Measurements from ENCODE around the gene DPP3.

Gene DPP3

GRCh38 chr11:66438504-66439466 lies 41.4 kb upstream of the DPP3 start, which contains the start of gene MRPL11 (continued):
- TF ChIP-seq PRDM2 (tag by site-specific recombination; IDR thresholded peaks at IDR 0.05; ENCODE audit: borderline replicate concordance) = no peak
- TF ChIP-seq ZNF132 (tag by site-specific recombination; IDR thresholded peaks at IDR 0.05; ENCODE audit: borderline replicate concordance) = no peak
- no peak for TF ChIP-seq ZNF530 (tag by site-specific recombination; IDR thresholded peaks at IDR 0.05; ENCODE audit: low read depth)
- TF ChIP-seq ZNF311 (tag by site-specific recombination; IDR thresholded peaks at IDR 0.05; ENCODE audit: borderline replicate concordance) = no peak
- no peak for TF ChIP-seq KLF9 (tag by site-specific recombination; IDR thresholded peaks at IDR 0.05; ENCODE audit: low read depth)
- TF ChIP-seq ZNF214 (tag by site-specific recombination; IDR thresholded peaks at IDR 0.05; ENCODE audit: borderline replicate concordance) = no peak
- TF ChIP-seq YY1 (tag by site-specific recombination; IDR thresholded peaks at IDR 0.05) = peak; percentile 95
- TF ChIP-seq REST (tag by site-specific recombination; IDR thresholded peaks at IDR 0.05) = 0 out of 2 replicates have a peak, but pooled peaks have one; percentile 49
- TF ChIP-seq REPIN1 (tag by site-specific recombination; IDR thresholded peaks at IDR 0.05; ENCODE audit: low read depth) = no peak
- peak; percentile 30; the same call in 1 of the 2 replicates for TF ChIP-seq ZBTB8A (tag by site-specific recombination; IDR thresholded peaks at IDR 0.05)
- no peak for TF ChIP-seq ZFHX2 (tag by site-specific recombination; conservative IDR thresholded peaks at IDR 0.05)
- TF ChIP-seq ZNF280C (tag by site-specific recombination; IDR thresholded peaks at IDR 0.05) = no peak
- TF ChIP-seq ZNF121 (tag by site-specific recombination; IDR thresholded peaks at IDR 0.05) = peak; percentile 100
- TF ChIP-seq ZNF560 (tag by site-specific recombination; IDR thresholded peaks at IDR 0.05; ENCODE audit: borderline replicate concordance) = no peak
- no peak; the same call in 1 of the 2 replicates for TF ChIP-seq KLF7 (tag by site-specific recombination; IDR thresholded peaks at IDR 0.05; ENCODE audit: borderline replicate concordance)
- TF ChIP-seq ZNF704 (tag by site-specific recombination; IDR thresholded peaks at IDR 0.05) = no peak
- TF ChIP-seq ZBTB7A (tag by site-specific recombination; IDR thresholded peaks at IDR 0.05; ENCODE audit: low read depth) = 0 out of 2 replicates have a peak, but pooled peaks have one; percentile 19
- TF ChIP-seq ZBTB49 (tag by site-specific recombination; IDR thresholded peaks at IDR 0.05; ENCODE audit: low read depth) = no peak
- TF ChIP-seq HOXC10 (CRISPR knock-in tag; IDR thresholded peaks at IDR 0.05) = no peak
- 0 out of 2 replicates have a peak, but pooled peaks have one; percentile 15 for TF ChIP-seq ZBTB48 (tag by site-specific recombination; IDR thresholded peaks at IDR 0.05)
- TF ChIP-seq ZNF558 (tag by site-specific recombination; IDR thresholded peaks at IDR 0.05) = no peak; the same call in 1 of the 2 replicates
- no peak for TF ChIP-seq MYNN (tag by site-specific recombination; IDR thresholded peaks at IDR 0.05; ENCODE audit: borderline replicate concordance)
